ENCODE data around the gene BEGAIN.

DNA sequence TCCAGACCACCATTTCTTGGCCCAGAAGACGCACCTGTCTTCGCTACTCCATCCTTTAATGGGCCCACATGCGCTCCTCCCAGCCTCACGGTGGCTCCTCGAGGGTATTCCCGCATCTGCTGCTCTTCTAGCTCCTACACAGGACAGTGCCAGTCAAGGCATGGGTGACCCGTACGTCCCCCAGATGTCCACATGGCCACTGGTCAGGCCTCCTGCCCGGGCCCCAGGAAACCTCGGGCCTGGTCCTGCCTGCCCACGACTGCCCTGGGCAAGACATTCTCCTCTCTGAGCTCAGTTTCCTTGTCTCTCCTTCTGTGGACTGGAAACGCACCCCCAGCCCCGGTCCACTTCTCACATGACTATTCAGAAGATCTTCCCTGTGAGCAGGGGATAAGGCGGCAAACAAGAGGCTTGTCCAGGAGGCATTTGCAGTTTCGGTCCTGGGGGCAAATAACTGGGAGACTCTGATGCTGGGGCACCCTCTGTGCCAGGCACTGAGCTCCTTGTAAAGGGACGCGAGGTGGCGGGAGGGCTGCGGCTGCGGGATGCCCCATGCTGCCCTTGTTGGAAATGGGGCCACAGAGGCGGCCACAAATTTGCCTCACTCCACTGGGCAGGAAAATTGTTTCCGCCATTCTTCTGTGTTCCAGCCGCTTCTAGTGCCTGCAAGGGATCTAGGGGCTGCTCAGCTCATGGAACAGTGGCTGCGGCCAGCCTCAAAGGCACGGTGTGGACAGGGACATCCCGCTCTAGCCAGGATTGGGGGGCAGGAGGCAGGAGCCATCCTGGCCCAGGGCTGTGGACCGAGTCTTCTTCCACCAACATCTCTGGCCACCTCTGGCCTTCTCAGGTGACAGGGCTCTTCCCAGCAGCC is 6.8 kb upstream of the BEGAIN start:
- TF ChIP-seq, protein P1, sequence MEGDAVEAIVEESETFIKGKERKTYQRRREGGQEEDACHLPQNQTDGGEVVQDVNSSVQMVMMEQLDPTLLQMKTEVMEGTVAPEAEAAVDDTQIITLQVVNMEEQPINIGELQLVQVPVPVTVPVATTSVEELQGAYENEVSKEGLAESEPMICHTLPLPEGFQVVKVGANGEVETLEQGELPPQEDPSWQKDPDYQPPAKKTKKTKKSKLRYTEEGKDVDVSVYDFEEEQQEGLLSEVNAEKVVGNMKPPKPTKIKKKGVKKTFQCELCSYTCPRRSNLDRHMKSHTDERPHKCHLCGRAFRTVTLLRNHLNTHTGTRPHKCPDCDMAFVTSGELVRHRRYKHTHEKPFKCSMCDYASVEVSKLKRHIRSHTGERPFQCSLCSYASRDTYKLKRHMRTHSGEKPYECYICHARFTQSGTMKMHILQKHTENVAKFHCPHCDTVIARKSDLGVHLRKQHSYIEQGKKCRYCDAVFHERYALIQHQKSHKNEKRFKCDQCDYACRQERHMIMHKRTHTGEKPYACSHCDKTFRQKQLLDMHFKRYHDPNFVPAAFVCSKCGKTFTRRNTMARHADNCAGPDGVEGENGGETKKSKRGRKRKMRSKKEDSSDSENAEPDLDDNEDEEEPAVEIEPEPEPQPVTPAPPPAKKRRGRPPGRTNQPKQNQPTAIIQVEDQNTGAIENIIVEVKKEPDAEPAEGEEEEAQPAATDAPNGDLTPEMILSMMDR (IDR thresholded peaks at IDR 0.05), result no peak
- TF ChIP-seq POLR2A (IDR thresholded peaks at IDR 0.05), result no peak

All from ovary (tissue), 3 donors.